Transverse colon (tissue), 4 donors: ENCODE data around the gene ZACN. TPM values are rescaled to one million over a fixed set of nuclear protein-coding genes. Genes with fewer than 3 reads are reported as not detected.

Experiments
- DNase-seq: peaks from one replicate; pipeline ENCODE4 v3.0.0-alpha.2; 2019
- H3K27ac ChIP-seq, 4 donors: fragments of 200-600 bp; sonication (generic); 2 replicates each; pipeline ENCODE4 v1.5.1; 2016 to 2018; ENCODE audit warnings: inconsistent platforms in 4 of 4
- H3K27me3 ChIP-seq: fragments of 200-600 bp; sonication (generic); 2 replicates; pipeline ENCODE4 v1.5.1; 2017; ENCODE audit warnings: inconsistent platforms
- H3K36me3 ChIP-seq, 4 donors: fragments of 200-600 bp; sonication (generic); 2 replicates each; pipeline ENCODE4 v1.5.1; 2017 to 2019; ENCODE audit warnings: inconsistent platforms in 4 of 4
- H3K4me1 ChIP-seq, 4 donors: fragments of 200-600 bp; sonication (generic); 2 replicates each; pipeline ENCODE4 v1.5.1; 2017 to 2020; ENCODE audit warnings: inconsistent platforms in 4 of 4
- H3K4me3 ChIP-seq, 4 donors: fragments of 200-600 bp; sonication (generic); 1 replicate in 1 of 4; 2 replicates in 3 of 4; pipeline versions ENCODE4 v1.5.1 to v1.6.1; 2017 to 2019; ENCODE audit warnings: inconsistent platforms in 4 of 4
- H3K9me3 ChIP-seq, 2 donors: fragments of 200-600 bp; sonication (generic); 2 replicates each; pipeline ENCODE4 v1.5.1; 2017 to 2019; ENCODE audit warnings: inconsistent platforms in 2 of 2
- CTCF ChIP-seq, 5 experiments: fragments of 200-600 bp in 3 of 5; fragments of 450-650 bp in 2 of 5; sonication (generic) in 3 of 5; IDR thresholded peaks; 1 replicate in 2 of 5; 2 replicates in 3 of 5; pipeline ENCODE4 v1.5.1; 2016 to 2017; ENCODE audit warnings: antibody characterized with exemption in 5 of 5, inconsistent platforms in 3 of 5, mild to moderate bottlenecking in 2 of 5, moderate library complexity in 1 of 5
- EP300 ChIP-seq: sonication (generic); formaldehyde crosslinking; IDR thresholded peaks from one replicate; pipeline ENCODE4 v1.6.1; 2017; ENCODE audit warnings: antibody characterized with exemption, low read depth
- POLR2A ChIP-seq: fragments of 450-650 bp; IDR thresholded peaks from one replicate; pipeline ENCODE4 v1.6.1; 2016; ENCODE audit warnings: antibody characterized with exemption, mild to moderate bottlenecking, moderate library complexity
- POLR2AphosphoS5 ChIP-seq, 3 donors: sonication (generic); formaldehyde crosslinking; IDR thresholded peaks; one replicate each; pipeline ENCODE4 v1.6.1; 2016; ENCODE audit warnings: antibody characterized with exemption in 3 of 3
- WGBS, 2 donors: methylation state at CpG; one replicate each; pipeline ENCODE4 v1.1.5; 2018; ENCODE audit warnings: low coverage in 1 of 2; 5-methylcytosine and 5-hydroxymethylcytosine counted together
- in situ Hi-C, 4 donors: fragments of 200-750 bp; cut with MboI; loops; one replicate each; pipeline versions ENCODE4 v1.15.0 to v1.15.1; 2017; ENCODE audit warnings: low sequenced_read_pairs in 3 of 4, low pct_ligation_motif_present in 1 of 4, low pct_unique_long_range_greater_than_20kb in 1 of 4
- intact Hi-C: fragments of 100-400 bp; cut with DNase I; formaldehyde crosslinking; loops from one replicate; pipeline ENCODE4 v1.15.1; 2023; ENCODE audit warnings: low total_unique reads
- total RNA-seq, 4 donors: library from RNA; depleted of rRNA; stranded (reverse); fragments of >200 nt; gene quantifications; one replicate each; pipeline ENCODE4 v1.1.0, GENCODE V29; 2016

The ZACN gene
- total RNA-seq, 4 donors from 2014 or later = 0.40 TPM; not detected in 3

GRCh38 chr17:76104140-76104895, 25.3 kb downstream of the ZACN start:
- Histone ChIP-seq H3K36me3 (peaks cover 0 to 21% (median 4%) of the 10 kb centered on the region in 4 donors), H3K4me1 (peaks cover 11 to 33% (median 25%) of the 10 kb centered on the region in 4 donors), H3K27ac (peak overlapping the region; percentile 81 to 87 (median 84)), H3K27me3 (no peaks in the 10 kb centered on the region), H3K4me3 (peak overlapping the region in 3 of 4 donors; percentile 64 to 84 (median 66)), H3K9me3 (no peaks in the 10 kb centered on the region)
- intact Hi-C loops (no loop called here), in situ Hi-C loops (no loop called here)
- WGBS, 2 donors = 87% methylated on average over 23 of the region's 29 CpGs; no CpG with 5 or more reads in 1 of the 2 donors
- no peak for DNase-seq
- TF ChIP-seq POLR2A = no peak
- no peak for TF ChIP-seq POLR2AphosphoS5 (IDR thresholded peaks at IDR 0.05)
- TF ChIP-seq EP300 = no peak
- no peak for TF ChIP-seq CTCF (IDR thresholded peaks at IDR 0.05)

GRCh38 chr17:76104896-76105231, 25.9 kb downstream of the ZACN start:
- H3K9me3 ChIP-seq = no peaks in the 10 kb centered on the region
- in situ Hi-C loops (no loop called here), intact Hi-C loops (no loop called here)
- WGBS, 2 donors = 65 to 94% methylated on average over 2 to 5 of the region's 5 CpGs
- H3K36me3 ChIP-seq = peaks cover 0 to 15% (median 4%) of the 10 kb centered on the region in 4 donors
- DNase-seq = no peak
- H3K27ac ChIP-seq = no peak overlapping the region
- no peak overlapping the region for H3K4me3 ChIP-seq
- H3K4me1 ChIP-seq = peaks cover 11 to 33% (median 25%) of the 10 kb centered on the region in 4 donors
- no peaks in the 10 kb centered on the region for H3K27me3 ChIP-seq
- no peak for TF ChIP-seq POLR2AphosphoS5 (IDR thresholded peaks at IDR 0.05)
- no peak for TF ChIP-seq EP300
- no peak for TF ChIP-seq CTCF (IDR thresholded peaks at IDR 0.05)

- H3K9me3 ChIP-seq = no peaks in the 10 kb centered on the region
- no peak overlapping the region for H3K4me3 ChIP-seq
- WGBS, 2 donors = 54 to 59% methylated on average over 1 to 3 of the region's 3 CpGs
- H3K27ac ChIP-seq = peak overlapping the region; percentile 32 to 53 (median 32)
- in situ Hi-C loops = no loop called here
- no peaks in the 10 kb centered on the region for H3K36me3 ChIP-seq
- H3K4me1 ChIP-seq = peaks cover 11 to 30% (median 25%) of the 10 kb centered on the region in 4 donors
- no peak for TF ChIP-seq POLR2AphosphoS5 (IDR thresholded peaks at IDR 0.05)
- TF ChIP-seq CTCF (IDR thresholded peaks at IDR 0.05) = no peak
- TF ChIP-seq POLR2A = no peak
- no peak for TF ChIP-seq EP300
- no peak for DNase-seq
- no peaks in the 10 kb centered on the region for H3K27me3 ChIP-seq
- intact Hi-C loops = no loop called here
Observed at GRCh38 chr17:76106703-76107102, 27.7 kb downstream of the ZACN start.

GRCh38 chr17:76107509-76107908, 28.5 kb downstream of the ZACN start:
- H3K9me3 ChIP-seq = no peaks in the 10 kb centered on the region
- peak in 2 of 5 experiments; percentile 15 to 19 for TF ChIP-seq CTCF (IDR thresholded peaks at IDR 0.05)
- TF ChIP-seq POLR2A = no peak
- no peak for TF ChIP-seq POLR2AphosphoS5 (IDR thresholded peaks at IDR 0.05)
- TF ChIP-seq EP300 = no peak
- no peaks in the 10 kb centered on the region for H3K27me3 ChIP-seq
- in situ Hi-C loops = no loop called here
- H3K4me1 ChIP-seq = peaks cover 8 to 24% (median 21%) of the 10 kb centered on the region in 4 donors
- no peak for DNase-seq
- intact Hi-C loops = no loop called here
- no peak overlapping the region for H3K4me3 ChIP-seq
- H3K27ac ChIP-seq = no peak overlapping the region
- 71 to 77% methylated on average over 6 of the region's 6 CpGs for WGBS, 2 donors
- H3K36me3 ChIP-seq = no peaks in the 10 kb centered on the region
